ENCODE measurements around the gene BBS9.

The BBS9 gene

GRCh38 chr7:33486633-33487032, 357.3 kb downstream of the BBS9 start:
- DNase-seq (ENCODE audit: insufficient read length) (no peak), FAIRE-seq (peak; percentile 42)
- TF ChIP-seq TAF1 (IDR thresholded peaks at IDR 0.05; ENCODE audit: borderline replicate concordance, low read depth, low read length) = no peak
- TF ChIP-seq POLR2AphosphoS5 (IDR thresholded peaks at IDR 0.05; ENCODE audit: low read depth, low read length) = no peak

- TF ChIP-seq TAF1 (IDR thresholded peaks at IDR 0.05; ENCODE audit: borderline replicate concordance, low read depth, low read length) (no peak), POLR2AphosphoS5 (IDR thresholded peaks at IDR 0.05; ENCODE audit: low read depth, low read length) (no peak), POLR2A (IDR thresholded peaks at IDR 0.05; ENCODE audit: low read depth, low read length) (no peak)
- DNase-seq (ENCODE audit: insufficient read length) (no peak), FAIRE-seq (peak; percentile 14)
Observed at GRCh38 chr7:33487998-33488682, 358.8 kb downstream of the BBS9 start.

DNA sequence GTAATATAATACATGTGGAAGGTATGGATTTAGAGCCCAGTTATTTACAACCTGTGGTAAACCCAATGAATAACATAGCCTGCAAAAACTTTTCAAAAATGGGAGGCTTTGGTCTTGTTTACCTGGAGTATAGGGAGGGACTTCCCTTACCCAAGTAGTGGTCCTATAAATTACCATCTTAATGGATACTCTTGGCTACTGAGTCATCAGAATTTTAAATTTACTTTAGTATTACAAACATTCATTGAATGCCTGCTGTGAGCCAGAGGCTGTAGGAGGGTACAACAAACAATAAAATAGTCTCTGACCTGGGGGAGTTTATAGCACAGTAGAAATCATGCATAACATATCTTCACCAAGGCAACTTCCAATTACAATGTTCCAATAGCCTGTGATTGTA, 365.1 kb downstream of the BBS9 start:
- no peak for DNase-seq (ENCODE audit: insufficient read length)
- no peak for FAIRE-seq
- TF ChIP-seq TAF1 (IDR thresholded peaks at IDR 0.05; ENCODE audit: borderline replicate concordance, low read depth, low read length) (no peak), POLR2A (IDR thresholded peaks at IDR 0.05; ENCODE audit: low read depth, low read length) (no peak), POLR2AphosphoS5 (IDR thresholded peaks at IDR 0.05; ENCODE audit: low read depth, low read length) (no peak)

GRCh38 chr7:33495207-33495606, 365.8 kb downstream of the BBS9 start:
- DNase-seq (ENCODE audit: insufficient read length) = no peak
- no peak for FAIRE-seq
- no peak for TF ChIP-seq TAF1 (IDR thresholded peaks at IDR 0.05; ENCODE audit: borderline replicate concordance, low read depth, low read length)
- no peak for TF ChIP-seq POLR2A (IDR thresholded peaks at IDR 0.05; ENCODE audit: low read depth, low read length)
- no peak for TF ChIP-seq POLR2AphosphoS5 (IDR thresholded peaks at IDR 0.05; ENCODE audit: low read depth, low read length)

DNA sequence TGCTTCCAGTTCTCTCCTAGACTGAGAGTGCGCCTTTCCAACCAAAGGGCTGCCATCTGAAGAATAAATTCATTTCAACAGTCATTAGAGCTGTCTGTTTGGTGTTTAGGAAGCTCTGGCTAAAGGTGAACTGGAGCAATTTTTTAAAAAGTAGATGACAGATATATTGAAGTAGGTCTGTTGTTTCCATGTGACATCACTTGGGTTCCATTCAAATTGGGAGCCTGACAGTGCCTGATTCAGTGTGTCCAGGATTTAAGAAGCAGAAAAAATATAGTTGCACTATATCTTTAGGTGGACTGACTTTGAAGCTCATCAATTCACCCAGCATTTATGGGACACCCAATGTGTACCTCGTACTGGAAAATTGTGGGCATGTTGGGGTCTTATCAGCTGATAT, 367.7 kb downstream of the BBS9 start:
- DNase-seq (ENCODE audit: insufficient read length) = no peak
- TF ChIP-seq POLR2A (IDR thresholded peaks at IDR 0.05; ENCODE audit: low read depth, low read length) = no peak
- no peak for TF ChIP-seq TAF1 (IDR thresholded peaks at IDR 0.05; ENCODE audit: borderline replicate concordance, low read depth, low read length)
- no peak for TF ChIP-seq POLR2AphosphoS5 (IDR thresholded peaks at IDR 0.05; ENCODE audit: low read depth, low read length)
- no peak for FAIRE-seq

GRCh38 chr7:33500703-33501701, 371.6 kb downstream of the BBS9 start:
- DNase-seq (ENCODE audit: insufficient read length) (no peak), FAIRE-seq (no peak)
- no peak for TF ChIP-seq POLR2A (IDR thresholded peaks at IDR 0.05; ENCODE audit: low read depth, low read length)
- TF ChIP-seq TAF1 (IDR thresholded peaks at IDR 0.05; ENCODE audit: borderline replicate concordance, low read depth, low read length) = no peak
- no peak for TF ChIP-seq POLR2AphosphoS5 (IDR thresholded peaks at IDR 0.05; ENCODE audit: low read depth, low read length)

DNA sequence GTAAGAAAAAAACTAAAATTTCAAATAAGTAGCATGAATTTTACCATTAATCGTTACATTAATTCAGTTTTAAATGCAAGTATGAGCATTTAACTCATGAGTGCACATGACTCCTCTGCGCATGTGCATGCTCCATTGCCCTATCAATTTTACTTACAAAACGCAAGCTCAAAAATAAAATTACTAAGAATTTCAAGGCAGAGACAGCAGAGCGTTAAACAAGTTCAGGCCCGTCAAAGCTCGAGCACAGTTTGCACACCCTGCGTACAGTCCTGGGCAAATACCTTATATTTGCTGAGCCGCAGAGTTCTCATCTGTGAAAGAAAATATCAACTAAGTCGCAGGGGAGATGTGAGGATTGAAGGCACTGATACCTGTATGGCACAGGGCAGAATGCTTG, 373.6 kb downstream of the BBS9 start:
- DNase-seq (ENCODE audit: insufficient read length) (no peak), FAIRE-seq (no peak)
- TF ChIP-seq TAF1 (IDR thresholded peaks at IDR 0.05; ENCODE audit: borderline replicate concordance, low read depth, low read length) = no peak
- no peak for TF ChIP-seq POLR2AphosphoS5 (IDR thresholded peaks at IDR 0.05; ENCODE audit: low read depth, low read length)
- no peak for TF ChIP-seq POLR2A (IDR thresholded peaks at IDR 0.05; ENCODE audit: low read depth, low read length)

DNA sequence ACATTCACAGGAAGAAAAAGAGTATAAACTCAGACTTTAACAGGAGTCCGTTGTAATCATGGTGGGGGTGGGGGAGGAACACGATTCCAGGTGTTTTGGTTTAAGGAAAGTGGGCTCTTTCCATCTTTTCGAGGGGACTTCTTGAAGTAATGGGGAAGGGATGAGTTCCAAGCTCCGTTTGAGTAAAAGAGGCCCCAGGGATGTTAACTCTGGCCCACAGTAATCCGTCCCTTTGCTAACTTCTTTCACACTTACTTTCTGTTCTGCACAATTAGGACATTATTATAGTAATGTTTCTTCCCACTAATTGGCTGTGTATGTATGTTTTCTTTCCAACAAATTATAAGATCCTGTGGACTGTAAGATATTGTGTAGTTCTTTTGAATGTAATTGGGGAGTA, 374.4 kb downstream of the BBS9 start:
- TF ChIP-seq POLR2A (IDR thresholded peaks at IDR 0.05; ENCODE audit: low read depth, low read length) = no peak
- no peak for TF ChIP-seq TAF1 (IDR thresholded peaks at IDR 0.05; ENCODE audit: borderline replicate concordance, low read depth, low read length)
- TF ChIP-seq POLR2AphosphoS5 (IDR thresholded peaks at IDR 0.05; ENCODE audit: low read depth, low read length) = no peak
- DNase-seq (ENCODE audit: insufficient read length) (no peak), FAIRE-seq (no peak)

- no peak for DNase-seq (ENCODE audit: insufficient read length)
- FAIRE-seq = no peak
- no peak for TF ChIP-seq POLR2AphosphoS5 (IDR thresholded peaks at IDR 0.05; ENCODE audit: low read depth, low read length)
- TF ChIP-seq POLR2A (IDR thresholded peaks at IDR 0.05; ENCODE audit: low read depth, low read length) = no peak
- TF ChIP-seq TAF1 (IDR thresholded peaks at IDR 0.05; ENCODE audit: borderline replicate concordance, low read depth, low read length) = no peak
Observed at GRCh38 chr7:33504266-33504665, 374.9 kb downstream of the BBS9 start.

GRCh38 chr7:33509206-33509605, 379.8 kb downstream of the BBS9 start:
- TF ChIP-seq POLR2A (IDR thresholded peaks at IDR 0.05; ENCODE audit: low read depth, low read length) (no peak), POLR2AphosphoS5 (IDR thresholded peaks at IDR 0.05; ENCODE audit: low read depth, low read length) (no peak), TAF1 (IDR thresholded peaks at IDR 0.05; ENCODE audit: borderline replicate concordance, low read depth, low read length) (no peak)
- no peak for DNase-seq (ENCODE audit: insufficient read length)
- FAIRE-seq = no peak

GRCh38 chr7:33511778-33512177, 382.4 kb downstream of the BBS9 start:
- FAIRE-seq (no peak), DNase-seq (ENCODE audit: insufficient read length) (no peak)
- TF ChIP-seq POLR2A (IDR thresholded peaks at IDR 0.05; ENCODE audit: low read depth, low read length) = no peak
- no peak for TF ChIP-seq POLR2AphosphoS5 (IDR thresholded peaks at IDR 0.05; ENCODE audit: low read depth, low read length)
- no peak for TF ChIP-seq TAF1 (IDR thresholded peaks at IDR 0.05; ENCODE audit: borderline replicate concordance, low read depth, low read length)

Measured in GM12892 (cell line).